COLO668 (cell line): ENCODE results near the gene CCNT1.
"Not testable (repeated sequence)": the region's sequence is repeated elsewhere in the genome, so short reads cannot be mapped to it uniquely, and the experiment has no call there.

ENCODE experiments used
- DNase-seq: peaks from one replicate; lab custom pipeline; 2025; ENCODE audit not compliant: unreplicated experiment; lab: John Stamatoyannopoulos, UW

Gene CCNT1

GRCh38 chr12:48716493-48717251 lies at the start of gene CCNT1:
TSS of gene CCNT1 (minus strand) at chr12:48716707. CDS start at chr12:48716675, 32 bp downstream.
- DNase-seq: peak; percentile 95

GRCh38 chr12:48765753-48766162 lies 49.3 kb upstream of the CCNT1 start:
- DNase-seq: no peak

DNA sequence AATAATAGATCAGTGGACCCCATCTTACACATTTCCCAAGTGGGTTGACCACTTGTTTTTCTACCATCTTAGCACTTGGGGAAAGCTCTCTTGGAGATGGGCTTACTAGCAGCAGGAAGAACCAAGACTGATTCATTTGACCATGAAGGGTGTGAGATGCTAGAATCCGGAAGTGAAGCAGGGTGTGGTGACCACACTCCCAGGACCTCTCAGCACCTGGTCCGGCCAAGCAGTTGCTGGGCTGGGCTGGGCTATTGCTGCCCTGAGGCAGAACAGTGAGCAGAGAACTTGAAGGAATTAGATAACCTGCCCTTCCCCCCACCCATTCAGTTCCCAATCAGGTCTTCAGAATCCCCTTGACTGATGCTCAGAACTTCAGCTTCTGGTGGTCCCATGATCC lies 48.0 kb upstream of the CCNT1 start:
- DNase-seq: no peak

DNA sequence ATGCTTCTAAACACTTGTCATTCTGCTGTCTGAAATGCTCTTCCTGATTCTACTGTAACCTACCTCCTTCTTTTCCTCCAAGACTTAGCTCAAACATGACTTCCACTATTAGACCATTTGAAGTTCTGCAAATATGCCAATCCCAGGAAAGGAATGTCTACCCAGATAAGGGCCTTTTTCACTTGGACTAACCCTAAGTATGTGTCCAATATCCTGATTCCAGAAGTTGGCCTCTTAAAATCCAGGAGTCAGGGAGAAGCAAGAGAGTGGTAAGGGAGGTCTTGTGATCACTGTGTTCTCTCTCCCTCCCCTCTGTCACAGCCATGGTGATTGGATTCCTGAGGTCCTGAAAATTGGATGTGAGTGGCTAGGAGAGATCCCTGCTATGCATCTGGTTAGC lies 42.2 kb upstream of the CCNT1 start:
- DNase-seq: no peak

DNA sequence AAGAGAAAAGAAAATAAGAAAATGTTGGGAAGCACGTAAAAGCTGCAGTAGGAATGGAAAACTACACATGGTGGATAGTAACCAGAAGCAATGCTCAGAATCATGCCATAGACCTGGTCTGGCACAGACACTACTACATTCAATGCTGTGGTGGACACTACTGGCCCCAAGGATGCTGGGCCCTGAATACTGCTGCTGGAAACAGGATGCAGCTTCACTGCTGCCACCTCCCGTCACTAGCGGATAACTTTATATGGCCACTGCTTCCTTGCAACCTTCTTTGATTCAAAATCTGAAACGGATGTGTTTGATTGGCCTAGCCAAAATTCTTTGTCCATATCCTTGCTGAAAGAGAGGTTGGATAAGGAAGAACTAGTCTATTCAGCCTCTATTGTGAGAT lies 41.7 kb upstream of the CCNT1 start:
- DNase-seq: no peak

DNA sequence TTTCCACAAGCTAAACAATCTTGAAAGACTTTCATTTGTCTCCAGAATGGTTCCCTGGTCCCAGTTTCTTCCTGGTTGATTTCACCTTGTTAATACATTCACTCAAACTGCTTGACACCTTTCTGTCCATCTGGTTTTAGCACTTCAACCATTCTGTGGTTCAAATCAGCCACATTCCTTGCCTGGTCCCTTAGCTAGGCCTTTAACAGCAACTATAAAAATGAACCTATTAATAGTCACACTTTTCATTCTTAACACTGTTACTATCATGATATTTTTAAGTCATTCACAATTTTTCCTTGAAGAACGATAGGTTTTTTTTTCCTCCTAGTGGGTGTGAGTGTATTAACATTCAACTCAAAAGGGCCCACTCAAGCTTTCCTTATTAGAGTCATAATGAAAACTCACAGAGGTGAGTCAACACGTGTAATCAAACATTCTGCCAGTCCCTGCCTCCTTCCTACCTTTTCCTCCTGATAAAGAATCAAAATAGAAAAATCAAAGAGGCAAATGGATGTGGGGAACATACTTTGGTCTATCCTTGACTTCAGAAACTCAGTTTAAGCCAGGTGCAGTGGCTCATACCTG lies 34.4 kb upstream of the CCNT1 start:
- no peak for DNase-seq

DNA sequence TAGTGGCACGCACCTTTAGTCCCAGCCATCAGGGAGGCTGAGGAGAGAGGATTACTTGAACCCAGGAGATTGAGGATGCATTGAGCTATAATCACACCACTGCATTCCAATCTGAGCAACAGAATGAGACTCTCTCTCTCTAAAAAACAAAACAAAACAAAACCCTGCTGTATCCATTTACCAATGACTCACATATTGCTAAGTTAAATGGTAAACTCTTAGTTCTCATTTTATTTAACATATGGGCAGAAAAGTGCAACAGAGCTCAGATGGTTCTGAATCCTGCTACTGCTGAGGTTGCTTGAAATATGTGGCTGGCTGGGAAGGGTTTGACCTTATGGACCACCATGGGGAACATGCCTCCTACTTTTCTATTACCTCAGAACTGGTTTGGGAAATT lies 33.7 kb upstream of the CCNT1 start:
- DNase-seq: no peak

- peak; percentile 7 for DNase-seq
These were observed 27.9 kb upstream of the CCNT1 start for GRCh38 chr12:48744251-48745008.

DNA sequence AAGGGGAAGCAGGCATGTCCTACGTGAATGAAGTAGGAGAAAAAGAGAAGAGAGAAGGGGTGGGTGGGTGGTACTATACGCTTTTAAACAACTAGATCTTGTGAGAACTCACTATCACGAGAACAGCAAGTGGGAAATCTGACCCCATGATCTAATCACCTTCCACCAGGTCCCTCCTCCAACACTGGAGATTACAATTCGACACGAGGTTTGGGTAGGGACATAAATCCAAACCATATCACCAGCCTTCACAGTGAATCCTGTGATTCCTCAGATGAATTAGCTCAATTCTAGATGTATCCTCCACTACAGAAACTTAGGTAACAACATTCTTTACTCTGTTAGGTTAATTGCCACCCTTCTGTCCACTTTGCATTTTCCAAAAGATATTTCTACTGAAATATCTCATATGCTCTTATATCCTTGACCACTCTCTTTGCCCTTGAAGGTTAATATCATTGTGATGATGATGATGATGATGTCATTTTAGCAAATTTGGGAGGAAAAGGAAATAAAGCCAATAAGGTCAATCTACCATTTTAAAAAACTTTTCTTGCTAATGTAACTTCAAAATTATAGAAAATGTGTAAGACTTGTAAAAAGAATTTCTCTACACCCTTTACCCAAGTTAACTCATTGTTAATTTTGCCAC lies 23.2 kb upstream of the CCNT1 start:
- DNase-seq: no peak

DNA sequence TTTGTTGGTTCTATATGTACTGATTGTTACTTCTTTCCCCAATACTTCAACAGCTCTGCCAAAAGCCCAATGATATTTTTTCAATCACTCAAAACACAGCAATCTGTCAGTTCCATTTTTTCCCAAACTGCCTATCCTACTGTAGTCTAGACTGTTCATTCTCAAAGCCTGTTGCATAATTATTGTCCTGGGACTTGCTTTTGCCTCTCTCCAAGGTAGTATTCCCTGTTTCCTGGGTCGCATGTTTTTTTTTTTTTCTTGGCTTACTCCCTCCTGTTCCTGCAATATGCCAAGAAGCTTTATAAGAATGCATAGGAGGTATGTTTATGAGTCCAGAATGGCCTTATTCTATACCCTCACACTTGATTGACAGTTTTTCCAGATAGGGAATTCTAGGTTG lies 19.9 kb upstream of the CCNT1 start:
- DNase-seq: no peak

GRCh38 chr12:48728807-48729206 lies 12.3 kb upstream of the CCNT1 start:
- no peak for DNase-seq

GRCh38 chr12:48720737-48721136 lies 4.2 kb upstream of the CCNT1 start:
- DNase-seq: not testable (repeated sequence)

DNA sequence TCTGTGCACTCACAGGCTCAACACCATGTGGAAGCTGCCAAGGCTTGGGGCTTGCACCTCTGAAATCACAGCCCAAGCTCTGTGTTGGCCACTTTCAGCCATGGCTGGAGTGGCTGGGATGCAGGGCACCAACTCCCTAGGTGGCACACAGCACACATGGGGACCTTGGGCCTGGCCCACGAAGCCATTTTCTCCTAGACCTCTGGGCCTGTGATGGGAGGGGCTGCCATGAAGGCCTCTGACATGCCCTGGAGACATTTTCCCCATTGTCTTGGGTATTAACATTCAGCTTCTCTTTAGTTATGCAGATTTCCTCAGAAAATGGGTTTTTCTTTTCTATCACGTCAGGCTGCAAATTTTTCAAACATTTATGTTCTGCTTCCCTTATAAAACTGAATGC lies 3.7 kb upstream of the CCNT1 start:
- not testable (repeated sequence) for DNase-seq

GRCh38 chr12:48719002-48719401 lies 2.5 kb upstream of the CCNT1 start:
- not testable (repeated sequence) for DNase-seq

GRCh38 chr12:48717252-48717695 lies 767 bp upstream of the CCNT1 start:
- DNase-seq: no peak

- DNase-seq: peak; percentile 36
These were observed 377 bp downstream of the CCNT1 start for GRCh38 chr12:48716168-48716492.

GRCh38 chr12:48712209-48712608 lies 4.3 kb downstream of the CCNT1 start:
- no peak for DNase-seq

GRCh38 chr12:48698822-48699221 lies 17.7 kb downstream of the CCNT1 start:
- not testable (repeated sequence) for DNase-seq

DNA sequence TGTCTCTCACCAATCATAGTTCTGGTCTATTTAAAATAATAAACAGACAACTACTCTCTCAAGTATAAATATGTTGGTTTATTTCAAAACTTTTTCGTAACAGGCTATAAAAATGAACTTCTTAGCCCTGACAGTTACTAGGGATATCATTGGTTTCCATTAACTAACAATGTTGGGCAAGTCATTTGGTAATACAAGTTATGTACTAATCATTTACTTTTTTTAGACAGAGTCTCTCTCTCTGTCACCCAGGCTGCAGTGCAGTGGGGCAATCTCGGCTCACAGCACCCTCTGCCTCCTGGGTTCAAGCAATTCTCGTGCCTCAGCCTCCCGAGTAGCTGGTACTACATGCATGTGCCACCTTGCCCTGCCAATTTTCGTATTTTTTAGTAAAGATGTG lies 19.9 kb downstream of the CCNT1 start:
- DNase-seq: no peak

GRCh38 chr12:48695859-48696258 lies 20.6 kb downstream of the CCNT1 start:
- DNase-seq: no peak

DNA sequence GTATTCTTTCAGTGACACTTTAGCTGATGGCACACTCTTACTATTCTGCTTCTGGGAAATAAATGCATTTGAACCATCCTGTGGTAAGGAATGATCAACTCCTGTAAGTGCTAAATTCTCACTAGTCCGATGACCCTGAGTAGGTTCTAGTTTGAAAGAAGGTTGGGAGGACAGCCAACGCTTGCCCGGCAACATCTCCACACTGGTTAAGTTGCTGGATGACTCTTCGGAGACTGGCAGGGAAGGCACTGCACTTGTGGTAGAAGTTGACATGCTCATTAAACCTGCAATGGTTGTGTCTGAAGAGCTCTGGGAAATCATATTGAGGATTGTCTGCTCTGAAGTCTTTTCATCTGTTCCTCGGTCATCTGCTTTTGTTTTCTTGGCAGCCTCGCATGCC lies 22.5 kb downstream of the CCNT1 start:
- no peak for DNase-seq

- no peak for DNase-seq
These were observed 22.9 kb downstream of the CCNT1 start for GRCh38 chr12:48693572-48693971.
